Measurements from ENCODE around the gene YJEFN3. TPM values are rescaled to one million over a fixed set of nuclear protein-coding genes. Genes with fewer than 3 reads are reported as not detected.

YJEFN3 gene
- total and polyA plus RNA-seq, 4 donors, result 0.75 to 60.1 (median 5.5) TPM

DNA sequence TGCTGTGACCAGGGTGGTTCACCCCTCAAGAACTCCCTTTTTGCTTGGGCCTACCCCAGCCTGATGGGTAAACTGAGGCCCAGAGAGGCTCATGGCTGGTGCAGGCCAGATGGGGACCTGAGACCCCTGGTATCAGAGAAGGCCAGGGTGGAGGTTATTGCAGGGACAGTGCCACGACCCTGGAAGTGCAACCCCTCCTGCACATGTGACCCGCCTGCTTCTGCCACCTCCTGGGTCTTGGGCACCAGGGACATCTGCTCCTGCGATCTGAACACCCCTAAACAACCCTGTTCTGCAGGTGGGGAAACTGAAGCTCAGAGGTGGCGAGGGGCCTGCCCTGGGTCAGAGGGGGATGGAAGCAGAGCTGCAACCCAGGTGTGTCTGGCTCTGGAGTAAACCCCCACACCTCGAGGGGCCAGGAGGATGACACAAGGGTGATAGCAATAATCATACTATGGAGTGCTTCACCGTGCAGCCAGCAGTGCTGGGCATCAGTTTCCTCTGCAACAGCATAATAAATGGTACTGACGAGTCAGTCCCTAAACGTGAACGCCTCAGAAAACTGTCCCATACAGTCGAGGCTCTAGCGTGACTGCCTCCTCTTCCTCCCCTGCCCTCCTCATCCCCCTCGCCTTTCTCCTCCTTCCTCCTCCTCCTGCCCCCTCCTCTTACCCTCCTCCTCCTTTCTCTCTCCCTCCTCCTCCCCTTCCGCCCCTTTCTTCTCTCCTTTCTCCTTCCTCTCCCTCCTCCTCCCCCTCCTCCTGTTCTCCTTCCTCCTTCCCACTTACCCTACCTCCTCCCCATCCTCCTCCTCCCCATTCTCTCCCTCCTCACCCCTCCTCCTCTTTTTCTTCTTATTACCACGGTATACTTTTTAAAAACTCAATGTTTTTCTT lies 4.3 kb downstream of the YJEFN3 start:
- Histone ChIP-seq H3K4me1 (ENCODE audit: control insufficient read depth in 1 of 2, insufficient read depth in 2 of 2, low read length in 2 of 2) (no peaks in the 10 kb centered on the region), H3K27ac (ENCODE audit: low read depth in 1 of 2, low read length in 2 of 2) (no peak overlapping the region), H3K4me3 (ENCODE audit: low read length in 2 of 2) (no peak overlapping the region), H3K36me3 (ENCODE audit: control insufficient read depth in 1 of 2, insufficient read depth in 2 of 2, low read length in 1 of 2) (no peaks in the 10 kb centered on the region), H3K27me3 (ENCODE audit: control insufficient read depth in 1 of 2, insufficient read depth in 2 of 2, low read length in 1 of 2) (no peaks in the 10 kb centered on the region), H3K9me3 (ENCODE audit: control insufficient read depth, low read length) (no peaks in the 10 kb centered on the region)
- ATAC-seq (ENCODE audit: low FRiP score) (no peak), DNase-seq (no peak)
- intact Hi-C loops (cut with DNase I), result loop anchor here (1.0 to 5.0 kb wide), 4 partner anchors 109 to 429 kb away; partner anchors contain the start of gene GMIP (in 1 of the 2)
- WGBS, 2 donors, result 74 to 76% methylated on average over 14 of the region's 14 CpGs

DNA sequence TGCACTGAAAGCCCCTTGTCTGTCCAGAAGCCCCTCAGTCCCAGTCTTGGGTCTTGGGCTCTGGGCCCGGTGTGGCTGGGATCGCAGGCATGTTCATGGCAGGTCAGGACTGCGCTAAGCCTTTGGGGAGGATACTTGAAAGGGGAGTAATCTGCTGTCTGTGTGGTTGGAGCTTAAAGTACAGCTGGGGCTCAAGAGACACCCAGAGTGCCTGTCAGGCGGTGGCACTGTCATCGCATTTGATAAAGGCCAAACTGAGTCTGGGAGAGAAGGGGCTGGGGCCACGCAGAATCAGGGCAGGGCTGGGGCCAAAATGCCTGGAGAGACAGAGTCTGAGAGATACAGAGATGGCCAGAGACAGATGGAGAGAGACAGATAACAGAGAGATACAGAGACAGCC lies 5.1 kb downstream of the YJEFN3 start:
- no peak overlapping the region for H3K27ac ChIP-seq (ENCODE audit: low read depth in 1 of 2, low read length in 2 of 2)
- DNase-seq (no peak), ATAC-seq (ENCODE audit: low FRiP score) (no peak)
- H3K36me3 ChIP-seq (ENCODE audit: control insufficient read depth in 1 of 2, insufficient read depth in 2 of 2, low read length in 1 of 2), result no peaks in the 10 kb centered on the region
- intact Hi-C loops (cut with DNase I), result loop anchor here (2.0 to 5.0 kb wide), 3 partner anchors 108 to 428 kb away; partner anchors contain the start of gene GMIP (in 1 of the 2)
- H3K4me3 ChIP-seq (ENCODE audit: low read length in 2 of 2), result no peak overlapping the region
- no peaks in the 10 kb centered on the region for H3K27me3 ChIP-seq (ENCODE audit: control insufficient read depth in 1 of 2, insufficient read depth in 2 of 2, low read length in 1 of 2)
- no peaks in the 10 kb centered on the region for H3K9me3 ChIP-seq (ENCODE audit: control insufficient read depth, low read length)
- WGBS, 2 donors, result 91 to 93% methylated on average over 6 of the region's 6 CpGs
- H3K4me1 ChIP-seq (ENCODE audit: control insufficient read depth in 1 of 2, insufficient read depth in 2 of 2, low read length in 2 of 2), result no peaks in the 10 kb centered on the region

DNA sequence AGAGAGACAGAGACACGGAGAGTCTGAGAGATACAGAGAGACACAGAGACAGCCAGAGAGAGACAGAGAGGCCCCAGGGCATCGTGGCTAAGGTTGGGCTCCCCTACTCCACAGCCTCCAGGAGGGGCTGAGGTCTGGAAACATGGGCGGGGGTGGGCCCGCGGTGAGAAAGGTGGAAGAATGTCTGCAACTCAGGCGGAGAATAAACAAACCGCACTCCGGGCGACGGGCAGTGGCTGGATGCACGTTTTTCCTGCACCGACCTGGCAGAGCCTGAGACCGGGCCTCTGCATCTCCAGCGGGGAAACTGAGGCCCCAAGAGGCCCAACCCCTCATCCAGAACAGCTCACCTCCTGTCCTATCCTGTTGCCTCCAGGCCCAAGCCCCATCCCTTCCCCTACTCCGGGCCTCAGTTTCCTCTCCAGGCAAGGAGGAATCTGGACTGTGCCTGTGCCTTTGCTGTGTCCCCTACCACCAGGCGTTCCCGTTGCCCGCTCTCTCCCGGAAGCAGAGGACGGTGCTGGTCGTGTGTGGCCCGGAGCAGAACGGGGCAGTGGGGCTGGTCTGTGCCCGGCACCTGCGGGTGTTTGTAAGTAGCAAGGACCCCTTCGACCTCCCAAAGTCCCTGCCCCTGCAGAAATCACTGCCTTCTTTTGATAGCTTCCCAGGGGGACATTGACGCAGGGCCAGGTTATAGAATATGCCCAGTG lies 6.0 kb downstream of the YJEFN3 start:
- H3K27ac ChIP-seq (ENCODE audit: low read depth in 1 of 2, low read length in 2 of 2), result no peak overlapping the region
- H3K36me3 ChIP-seq (ENCODE audit: control insufficient read depth in 1 of 2, insufficient read depth in 2 of 2, low read length in 1 of 2), result no peaks in the 10 kb centered on the region
- no peak for DNase-seq
- ATAC-seq (ENCODE audit: low FRiP score), result no peak
- 84 to 85% methylated on average over 27 of the region's 27 CpGs for WGBS, 2 donors
- no peaks in the 10 kb centered on the region for H3K27me3 ChIP-seq (ENCODE audit: control insufficient read depth in 1 of 2, insufficient read depth in 2 of 2, low read length in 1 of 2)
- no peaks in the 10 kb centered on the region for H3K4me1 ChIP-seq (ENCODE audit: control insufficient read depth in 1 of 2, insufficient read depth in 2 of 2, low read length in 2 of 2)
- no peak overlapping the region for H3K4me3 ChIP-seq (ENCODE audit: low read length in 2 of 2)
- intact Hi-C loops (cut with DNase I), result loop anchor here in 1 of 2 donors (5.0 kb wide), 2 partner anchors 108 to 428 kb away; partner anchors contain the start of gene GMIP
- H3K9me3 ChIP-seq (ENCODE audit: control insufficient read depth, low read length), result no peaks in the 10 kb centered on the region

DNA sequence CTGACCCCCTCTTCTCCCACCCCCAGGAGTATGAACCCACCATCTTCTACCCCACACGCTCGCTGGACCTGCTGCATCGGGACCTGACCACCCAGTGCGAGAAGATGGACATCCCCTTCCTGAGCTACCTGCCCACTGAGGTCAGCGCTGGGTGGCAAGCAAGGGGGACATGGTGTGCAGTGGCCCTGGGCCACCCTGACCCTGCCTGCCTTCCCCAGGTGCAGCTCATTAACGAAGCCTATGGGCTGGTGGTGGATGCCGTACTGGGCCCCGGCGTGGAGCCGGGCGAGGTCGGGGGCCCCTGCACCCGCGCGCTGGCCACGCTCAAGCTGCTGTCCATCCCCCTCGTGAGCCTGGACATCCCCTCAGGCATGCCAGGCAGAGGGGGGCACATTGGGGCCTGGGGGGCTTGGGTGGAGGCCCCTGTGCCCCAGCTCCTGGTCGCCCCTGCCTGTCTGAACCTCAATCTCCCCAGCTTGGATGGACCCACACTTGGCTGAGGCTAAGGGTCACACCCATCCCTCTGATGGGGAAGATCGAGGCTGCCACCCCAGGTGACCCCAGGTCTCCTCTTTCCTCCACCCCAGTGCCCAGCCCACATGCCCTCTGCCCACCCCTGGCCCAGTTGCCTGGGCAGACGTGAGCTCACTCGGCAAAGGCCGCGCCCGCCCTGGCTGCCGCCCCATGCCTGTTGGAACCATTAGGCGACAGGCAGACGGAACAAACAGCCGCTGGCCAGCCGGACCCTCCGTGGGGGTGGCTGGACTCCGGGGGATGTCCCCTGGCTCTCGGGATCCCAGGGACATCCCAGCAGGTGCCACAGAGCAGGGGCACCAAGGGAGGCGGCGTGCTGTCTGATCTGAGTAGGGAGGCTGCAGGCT lies 6.8 kb downstream of the YJEFN3 start:
- Histone ChIP-seq H3K27ac (ENCODE audit: low read depth in 1 of 2, low read length in 2 of 2) (no peak overlapping the region), H3K27me3 (ENCODE audit: control insufficient read depth in 1 of 2, insufficient read depth in 2 of 2, low read length in 1 of 2) (no peaks in the 10 kb centered on the region), H3K4me1 (ENCODE audit: control insufficient read depth in 1 of 2, insufficient read depth in 2 of 2, low read length in 2 of 2) (no peaks in the 10 kb centered on the region), H3K36me3 (ENCODE audit: control insufficient read depth in 1 of 2, insufficient read depth in 2 of 2, low read length in 1 of 2) (no peaks in the 10 kb centered on the region), H3K4me3 (ENCODE audit: low read length in 2 of 2) (no peak overlapping the region), H3K9me3 (ENCODE audit: control insufficient read depth, low read length) (no peaks in the 10 kb centered on the region)
- intact Hi-C loops (cut with DNase I), result no loop called here
- DNase-seq (no peak), ATAC-seq (ENCODE audit: low FRiP score) (no peak)
- 90 to 94% methylated on average over 33 to 34 of the region's 34 CpGs for WGBS, 2 donors

DNA sequence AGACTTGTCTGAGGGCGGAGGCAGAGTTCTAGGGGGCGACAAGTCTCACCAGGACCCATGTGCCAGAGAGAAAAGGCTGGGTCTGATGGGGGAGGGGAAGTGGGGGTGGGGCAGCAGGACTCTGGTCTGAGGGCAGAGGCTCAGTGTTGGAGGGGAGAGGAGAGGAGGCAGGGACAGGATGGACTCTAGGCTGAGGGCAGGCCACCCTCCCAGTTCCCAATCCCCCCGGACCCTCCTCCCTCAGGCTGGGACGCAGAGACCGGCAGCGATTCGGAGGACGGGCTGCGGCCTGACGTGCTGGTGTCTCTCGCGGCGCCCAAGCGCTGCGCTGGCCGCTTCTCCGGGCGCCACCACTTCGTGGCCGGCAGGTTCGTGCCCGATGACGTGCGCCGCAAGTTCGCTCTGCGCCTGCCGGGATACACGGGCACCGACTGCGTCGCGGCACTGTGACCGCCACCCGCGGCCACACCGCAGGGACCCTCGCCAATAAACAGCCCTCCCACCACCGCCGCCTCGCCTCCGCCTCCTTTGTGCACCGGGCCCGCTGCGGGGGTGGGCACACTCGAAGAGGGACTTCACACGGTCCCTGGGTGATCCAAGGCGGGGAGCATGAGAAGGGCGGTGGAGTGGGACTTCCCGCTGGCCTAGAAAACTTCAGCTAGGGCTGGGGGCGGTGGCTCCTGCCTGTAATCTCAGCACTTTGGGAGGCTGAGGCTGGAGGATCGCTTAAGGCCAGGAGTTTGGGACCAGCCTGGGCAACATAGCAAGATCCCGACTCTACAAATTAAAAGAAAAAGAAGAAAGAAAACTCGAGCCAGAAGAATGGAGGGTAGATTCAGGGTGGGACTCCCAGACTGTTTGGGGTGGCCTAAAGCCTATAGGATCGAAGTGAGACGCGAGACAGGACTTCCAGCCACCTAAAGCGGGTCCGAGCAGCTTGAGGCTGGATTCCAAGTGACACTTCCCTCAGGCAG lies 8.7 kb downstream of the YJEFN3 start:
- H3K4me1 ChIP-seq (ENCODE audit: control insufficient read depth in 1 of 2, insufficient read depth in 2 of 2, low read length in 2 of 2), result no peaks in the 10 kb centered on the region

DNA sequence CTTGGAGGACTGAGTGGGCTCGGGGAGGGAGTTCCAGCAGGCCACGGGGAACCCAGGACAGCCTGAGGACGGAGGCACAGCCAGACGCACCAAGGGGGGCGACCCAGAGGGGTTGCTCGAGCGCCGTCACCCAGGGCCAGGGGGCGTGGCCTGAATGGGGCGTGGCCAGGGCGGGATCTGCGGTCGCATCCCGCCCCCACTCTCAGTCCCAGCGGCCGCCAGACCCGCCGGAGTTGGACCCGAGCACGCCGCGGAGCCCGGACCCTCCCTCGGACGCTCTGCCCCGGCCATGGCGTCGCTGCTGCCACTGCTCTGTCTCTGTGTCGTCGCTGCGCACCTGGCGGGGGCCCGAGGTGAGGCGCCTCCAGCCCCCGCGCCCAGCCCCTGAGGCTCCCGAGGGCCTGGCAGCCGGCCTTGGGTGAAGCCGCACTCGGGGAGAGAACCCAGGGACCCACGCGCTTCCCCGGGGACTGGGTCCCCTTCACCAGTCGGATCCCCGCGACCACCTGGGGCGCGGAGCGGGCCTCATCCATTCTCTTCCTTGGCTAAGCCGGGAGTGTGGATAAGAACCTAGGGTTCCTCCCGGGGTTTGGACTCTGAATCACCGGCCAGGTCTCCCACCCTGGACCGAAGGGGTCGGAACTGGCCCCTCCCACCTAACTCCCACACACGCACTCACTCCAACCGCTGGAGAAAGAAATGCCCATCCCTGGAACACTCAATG lies 9.5 kb downstream of the YJEFN3 start, which contains the start of gene CILP2:
Gene CILP2 (plus strand): TSS at position 205 of the 724 bp plus-strand sequence. CDS start 85 bp downstream, at position 290.
- no peaks in the 10 kb centered on the region for H3K27me3 ChIP-seq (ENCODE audit: control insufficient read depth in 1 of 2, insufficient read depth in 2 of 2, low read length in 1 of 2)
- peak in 1 of 2 donors; percentile 86 for DNase-seq
- 2 to 3% methylated on average over 47 to 56 of the region's 56 CpGs for WGBS, 2 donors
- H3K36me3 ChIP-seq (ENCODE audit: control insufficient read depth in 1 of 2, insufficient read depth in 2 of 2, low read length in 1 of 2), result no peaks in the 10 kb centered on the region
- no peaks in the 10 kb centered on the region for H3K9me3 ChIP-seq (ENCODE audit: control insufficient read depth, low read length)
- no peak within 1 kb of the TSS for H3K4me3 ChIP-seq (ENCODE audit: low read length in 2 of 2)
- intact Hi-C loops (cut with DNase I), result no loop called here
- no peak within 1 kb of the TSS for H3K27ac ChIP-seq (ENCODE audit: low read depth in 1 of 2, low read length in 2 of 2)
- no peak for ATAC-seq (ENCODE audit: low FRiP score)
- H3K4me1 ChIP-seq (ENCODE audit: control insufficient read depth in 1 of 2, insufficient read depth in 2 of 2, low read length in 2 of 2), result no peaks in the 10 kb centered on the region

More for the DNA sequence above, 8.7 kb downstream of the YJEFN3 start:
- 27 to 28% methylated on average over 58 to 59 of the region's 59 CpGs for WGBS, 2 donors
- intact Hi-C loops (cut with DNase I), result no loop called here
- no peak for DNase-seq
- H3K4me3 ChIP-seq (ENCODE audit: low read length in 2 of 2), result no peak overlapping the region
- no peaks in the 10 kb centered on the region for H3K9me3 ChIP-seq (ENCODE audit: control insufficient read depth, low read length)
- no peak overlapping the region for H3K27ac ChIP-seq (ENCODE audit: low read depth in 1 of 2, low read length in 2 of 2)
- no peak for ATAC-seq (ENCODE audit: low FRiP score)
- H3K36me3 ChIP-seq (ENCODE audit: control insufficient read depth in 1 of 2, insufficient read depth in 2 of 2, low read length in 1 of 2), result no peaks in the 10 kb centered on the region
- H3K27me3 ChIP-seq (ENCODE audit: control insufficient read depth in 1 of 2, insufficient read depth in 2 of 2, low read length in 1 of 2), result no peaks in the 10 kb centered on the region

DNA sequence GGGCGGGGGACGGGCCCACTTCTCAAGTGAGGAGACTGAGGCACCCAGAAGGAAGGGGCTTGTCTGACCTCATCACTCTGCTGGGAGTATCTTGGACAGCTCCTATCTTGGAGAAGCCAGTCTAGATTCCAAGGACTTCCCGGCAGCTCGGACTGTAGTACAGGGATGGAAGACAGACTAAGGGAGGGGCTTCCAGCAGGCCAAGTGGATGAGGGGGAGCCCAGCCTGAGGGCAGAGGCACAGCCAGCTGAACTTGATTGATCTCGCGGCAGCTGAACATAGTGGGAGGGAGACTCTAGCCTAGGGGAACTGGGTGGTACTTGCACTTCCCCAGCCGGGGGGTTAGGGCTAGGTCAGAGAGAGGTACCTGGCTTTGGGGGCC lies 10.1 kb downstream of the YJEFN3 start:
- Histone ChIP-seq H3K4me1 (ENCODE audit: control insufficient read depth in 1 of 2, insufficient read depth in 2 of 2, low read length in 2 of 2) (no peaks in the 10 kb centered on the region), H3K27ac (ENCODE audit: low read depth in 1 of 2, low read length in 2 of 2) (no peak overlapping the region), H3K4me3 (ENCODE audit: low read length in 2 of 2) (no peak overlapping the region), H3K36me3 (ENCODE audit: control insufficient read depth in 1 of 2, insufficient read depth in 2 of 2, low read length in 1 of 2) (no peaks in the 10 kb centered on the region), H3K27me3 (ENCODE audit: control insufficient read depth in 1 of 2, insufficient read depth in 2 of 2, low read length in 1 of 2) (no peaks in the 10 kb centered on the region), H3K9me3 (ENCODE audit: control insufficient read depth, low read length) (no peaks in the 10 kb centered on the region)
- ATAC-seq (ENCODE audit: low FRiP score) (no peak), DNase-seq (no peak)
- WGBS, 2 donors, result 25 to 27% methylated on average over 7 of the region's 7 CpGs
- intact Hi-C loops (cut with DNase I), result no loop called here

Data from aorta (tissue), 5 donors.